PC-9 (cell line): Measurements from ENCODE around the gene DRAXIN. TPM values are rescaled to one million over a fixed set of nuclear protein-coding genes. Genes with fewer than 3 reads are reported as not detected.

Experiments
- BruUV-seq: library from RNA; stranded (reverse); fragments of 400-500 nt; replicated peaks from 2 replicates; lab custom pipeline; 2021; lab: Mats Ljungman, UMichigan
- CTCF ChIA-PET: fragments of 300-600 bp; sonication (Branson Sonifier 250); formaldehyde crosslinking; loops from one replicate; lab custom pipeline; 2022; ENCODE audit warnings: antibody characterized with exemption; lab: Charles Lee
- POLR2A ChIA-PET: fragments of 300-600 bp; sonication (Branson Sonifier 250); formaldehyde crosslinking; loops from one replicate; lab custom pipeline; 2022; ENCODE audit warnings: antibody characterized with exemption; ENCODE audit not compliant: unreplicated experiment; lab: Charles Lee
- DNase-seq, 2 experiments: peaks; one replicate each; pipeline versions ENCODE4 v3.0.0 to v3.0.0-alpha.2; 2015 to 2022; ENCODE audit warnings: mixed read lengths in 1 of 2
- H2AFZ ChIP-seq: fragments of 200-600 bp; sonication (generic); 2 replicates; pipeline ENCODE4 v1.8.1; 2017; ENCODE audit warnings: antibody characterized with exemption
- H3F3A ChIP-seq: fragments of 200-600 bp; sonication (generic); 2 replicates; pipeline ENCODE4 v1.8.1; 2017; ENCODE audit warnings: antibody characterized with exemption, mild to moderate bottlenecking, low read depth; ENCODE audit not compliant: insufficient read depth
- H3K27ac ChIP-seq: fragments of 200-600 bp; sonication (generic); 2 replicates; pipeline ENCODE4 v1.6.1; 2016; ENCODE audit warnings: mixed run types
- H3K27me3 ChIP-seq: fragments of 200-600 bp; sonication (generic); 2 replicates; pipeline ENCODE4 v1.6.1; 2016; ENCODE audit warnings: low read depth, mixed run types; ENCODE audit not compliant: insufficient read depth
- H3K36me3 ChIP-seq: fragments of 200-600 bp; sonication (generic); 2 replicates; pipeline ENCODE4 v1.6.1; 2016; ENCODE audit warnings: low read depth, mixed run types
- H3K4me1 ChIP-seq: fragments of 200-600 bp; sonication (generic); replicated peaks from 2 replicates; pipeline ENCODE4 v1.6.1; 2016; ENCODE audit warnings: mixed run types; ENCODE audit not compliant: insufficient read depth
- H3K4me2 ChIP-seq: fragments of 200-600 bp; sonication (generic); 2 replicates; pipeline ENCODE4 v1.6.1; 2017; ENCODE audit warnings: mixed run types
- H3K4me3 ChIP-seq: fragments of 200-600 bp; sonication (generic); 2 replicates; pipeline ENCODE4 v1.6.1; 2016; ENCODE audit warnings: mixed run types
- H3K79me2 ChIP-seq: fragments of 200-600 bp; sonication (generic); 2 replicates; pipeline ENCODE4 v1.6.1; 2017; ENCODE audit warnings: low read depth, mixed run types
- H3K9me2 ChIP-seq: fragments of 200-600 bp; sonication (generic); 2 replicates; pipeline ENCODE4 v1.8.1; 2017; ENCODE audit warnings: mild to moderate bottlenecking; ENCODE audit not compliant: insufficient read depth
- H3K9me3 ChIP-seq: fragments of 200-600 bp; sonication (generic); 2 replicates; pipeline ENCODE4 v1.8.1; 2016; ENCODE audit warnings: low read depth; ENCODE audit not compliant: insufficient read depth
- H4K20me1 ChIP-seq: fragments of 200-600 bp; sonication (generic); 2 replicates; pipeline ENCODE4 v1.8.1; 2017; ENCODE audit not compliant: insufficient read depth
- EZH2 ChIP-seq: fragments of 200-600 bp; sonication (generic); IDR thresholded peaks from 2 replicates; pipeline ENCODE4 v1.8.0; 2017; ENCODE audit warnings: antibody characterized with exemption, low read depth
- intact Hi-C: fragments of 100-400 bp; cut with micrococcal nuclease; formaldehyde crosslinking; loops from one replicate; pipeline ENCODE4 v1.10.0; 2022; ENCODE audit not compliant: unreplicated experiment
- total RNA-seq: library from RNA; stranded (reverse); gene quantifications from 2 replicates; pipeline ENCODE4 v1.2.3, GENCODE V29; 2021
- TF ChIP-seq, protein P1 (sequence below): fragments of 200-600 bp; sonication (generic); conservative IDR thresholded peaks from 2 replicates; pipeline ENCODE4 v1.6.1; 2017; ENCODE audit warnings: mixed run types, antibody characterized with exemption, mild to moderate bottlenecking, moderate library complexity

DRAXIN gene
- total RNA-seq, 1 experiment from 2014 or later = not detected

DNA sequence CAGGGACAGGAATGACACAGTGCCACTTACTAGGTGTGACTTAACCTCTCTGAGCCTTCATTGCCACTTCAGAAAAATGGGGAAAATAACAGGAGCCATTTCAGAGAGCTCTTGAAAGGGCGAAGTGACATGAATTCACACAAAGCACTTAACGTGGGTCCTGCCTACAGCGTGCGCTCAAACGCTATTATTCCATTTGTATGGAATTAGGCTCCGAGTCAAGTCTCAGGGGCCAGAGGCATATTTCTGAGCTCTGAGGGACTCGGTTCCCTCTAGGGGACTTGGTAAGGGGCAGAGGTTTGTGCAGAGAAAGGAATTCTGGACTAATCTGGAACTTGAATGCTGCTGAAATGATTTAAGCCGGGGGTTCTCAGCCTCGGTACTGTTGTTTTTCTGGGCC lies 14.1 kb downstream of the DRAXIN start:
- H3K79me2 ChIP-seq = no peaks in the 10 kb centered on the region
- no peak overlapping the region for H2AFZ ChIP-seq
- ChIA-PET CTCF (no interaction called here), POLR2A (no interaction called here)
- DNase-seq = no peak
- TF ChIP-seq, protein P1, sequence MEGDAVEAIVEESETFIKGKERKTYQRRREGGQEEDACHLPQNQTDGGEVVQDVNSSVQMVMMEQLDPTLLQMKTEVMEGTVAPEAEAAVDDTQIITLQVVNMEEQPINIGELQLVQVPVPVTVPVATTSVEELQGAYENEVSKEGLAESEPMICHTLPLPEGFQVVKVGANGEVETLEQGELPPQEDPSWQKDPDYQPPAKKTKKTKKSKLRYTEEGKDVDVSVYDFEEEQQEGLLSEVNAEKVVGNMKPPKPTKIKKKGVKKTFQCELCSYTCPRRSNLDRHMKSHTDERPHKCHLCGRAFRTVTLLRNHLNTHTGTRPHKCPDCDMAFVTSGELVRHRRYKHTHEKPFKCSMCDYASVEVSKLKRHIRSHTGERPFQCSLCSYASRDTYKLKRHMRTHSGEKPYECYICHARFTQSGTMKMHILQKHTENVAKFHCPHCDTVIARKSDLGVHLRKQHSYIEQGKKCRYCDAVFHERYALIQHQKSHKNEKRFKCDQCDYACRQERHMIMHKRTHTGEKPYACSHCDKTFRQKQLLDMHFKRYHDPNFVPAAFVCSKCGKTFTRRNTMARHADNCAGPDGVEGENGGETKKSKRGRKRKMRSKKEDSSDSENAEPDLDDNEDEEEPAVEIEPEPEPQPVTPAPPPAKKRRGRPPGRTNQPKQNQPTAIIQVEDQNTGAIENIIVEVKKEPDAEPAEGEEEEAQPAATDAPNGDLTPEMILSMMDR = no peak
- TF ChIP-seq EZH2 = no peak
- H3F3A ChIP-seq = peaks cover 5% of the 10 kb centered on the region; the same call in 1 of the 2 replicates
- no peak overlapping the region for H3K27ac ChIP-seq
- BruUV-seq = no TSS peak
- no peaks in the 10 kb centered on the region for H4K20me1 ChIP-seq
- no peaks in the 10 kb centered on the region for H3K9me2 ChIP-seq
- H3K4me2 ChIP-seq = no peak overlapping the region
- H3K9me3 ChIP-seq = no peaks in the 10 kb centered on the region
- H3K27me3 ChIP-seq = peaks cover 26% of the 10 kb centered on the region
- intact Hi-C loops = loop anchor here (5.0 kb wide), 1 partner anchor 38 kb away; no protein-coding TSS in a partner anchor
- no peak overlapping the region for H3K4me3 ChIP-seq
- no peaks in the 10 kb centered on the region; the same call in 1 of the 2 replicates for H3K4me1 ChIP-seq
- H3K36me3 ChIP-seq = no peaks in the 10 kb centered on the region

DNA sequence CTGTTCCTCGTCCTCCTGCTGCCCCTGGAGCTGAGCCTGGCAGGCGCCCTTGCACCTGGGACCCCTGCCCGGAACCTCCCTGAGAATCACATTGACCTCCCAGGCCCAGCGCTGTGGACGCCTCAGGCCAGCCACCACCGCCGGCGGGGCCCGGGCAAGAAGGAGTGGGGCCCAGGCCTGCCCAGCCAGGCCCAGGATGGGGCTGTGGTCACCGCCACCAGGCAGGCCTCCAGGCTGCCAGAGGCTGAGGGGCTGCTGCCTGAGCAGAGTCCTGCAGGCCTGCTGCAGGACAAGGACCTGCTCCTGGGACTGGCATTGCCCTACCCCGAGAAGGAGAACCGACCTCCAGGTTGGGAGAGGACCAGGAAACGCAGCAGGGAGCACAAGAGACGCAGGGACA lies 14.8 kb downstream of the DRAXIN start:
- CTCF ChIA-PET = no interaction called here
- Histone ChIP-seq H3K79me2 (no peaks in the 10 kb centered on the region), H3K27me3 (peaks cover 26% of the 10 kb centered on the region), H3K4me1 (no peaks in the 10 kb centered on the region; the same call in 1 of the 2 replicates), H2AFZ (no peak overlapping the region), H3F3A (peaks cover 5% of the 10 kb centered on the region; the same call in 1 of the 2 replicates), H3K9me2 (no peaks in the 10 kb centered on the region), H3K4me2 (no peak overlapping the region), H3K36me3 (no peaks in the 10 kb centered on the region), H4K20me1 (no peaks in the 10 kb centered on the region), H3K9me3 (no peaks in the 10 kb centered on the region), H3K4me3 (no peak overlapping the region), H3K27ac (no peak overlapping the region)
- intact Hi-C loops = loop anchor here (5.0 kb wide), 1 partner anchor 39 kb away; no protein-coding TSS in a partner anchor
- POLR2A ChIA-PET = no interaction called here
- no TSS peak for BruUV-seq
- DNase-seq = no peak
- TF ChIP-seq, protein P1 = no peak
- TF ChIP-seq EZH2 = no peak

GRCh38 chr1:11707621-11708276 lies 16.2 kb downstream of the DRAXIN start:
- POLR2A ChIA-PET = interaction anchor here (0.5 to 0.6 kb wide), 2 partner anchors 26 to 55 kb away, joined by 3 to 5 read pairs; no protein-coding TSS in a partner anchor
- TF ChIP-seq, protein P1 = no peak
- TF ChIP-seq EZH2 = no peak
- Histone ChIP-seq H3K4me3 (no peak overlapping the region), H3K27me3 (peaks cover 25% of the 10 kb centered on the region), H3F3A (peaks cover 5% of the 10 kb centered on the region; the same call in 1 of the 2 replicates), H3K36me3 (no peaks in the 10 kb centered on the region), H3K4me2 (peak overlapping the region; percentile 42; the same call in 1 of the 2 replicates), H4K20me1 (no peaks in the 10 kb centered on the region), H3K9me3 (no peaks in the 10 kb centered on the region), H3K79me2 (no peaks in the 10 kb centered on the region), H2AFZ (no peak overlapping the region), H3K27ac (no peak overlapping the region), H3K9me2 (no peaks in the 10 kb centered on the region), H3K4me1 (no peaks in the 10 kb centered on the region; the same call in 1 of the 2 replicates)
- BruUV-seq = no TSS peak
- CTCF ChIA-PET = interaction anchor here (0.6 to 1.2 kb wide), 3 partner anchors 13 to 670 kb away, joined by 3 to 4 read pairs (median 3); no protein-coding TSS in a partner anchor
- DNase-seq = peak in 1 of 2 experiments; percentile 66
- intact Hi-C loops = loop anchor here (5.0 kb wide), 1 partner anchor 40 kb away; no protein-coding TSS in a partner anchor
